ENCODE results near the gene COMMD4.

DNA sequence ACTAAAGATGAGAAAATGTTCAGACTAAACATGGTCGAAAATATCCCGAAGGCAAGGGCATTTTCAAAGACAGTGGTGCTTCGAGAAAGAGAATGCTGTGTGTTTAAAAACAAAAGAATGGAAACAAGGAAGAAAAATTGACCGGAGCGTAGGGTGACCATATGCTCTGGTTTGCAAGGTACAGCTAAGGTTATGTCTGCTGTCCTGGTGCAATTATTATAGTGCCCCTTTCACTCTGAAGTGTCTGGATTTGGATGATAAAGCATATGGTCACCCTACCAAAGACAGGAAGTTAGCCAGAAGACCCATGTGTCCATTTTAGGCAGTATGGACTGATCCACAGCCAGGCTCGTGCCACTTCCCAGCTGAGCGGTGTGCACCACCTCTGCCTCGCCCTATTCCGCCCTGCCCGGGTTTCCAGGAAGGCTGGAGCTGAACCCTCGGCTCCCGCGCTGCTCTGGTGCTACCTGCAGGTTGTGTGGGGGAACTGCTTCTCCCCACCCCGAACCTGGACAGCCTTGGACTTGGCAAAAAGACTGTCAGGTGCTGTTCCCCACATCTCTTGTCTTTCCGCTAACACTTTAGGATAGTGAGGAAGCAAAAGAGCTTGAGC, 28.0 kb upstream of the COMMD4 start:
- TF ChIP-seq POLR2A (IDR thresholded peaks at IDR 0.05), result no peak
- TF ChIP-seq, protein P1, sequence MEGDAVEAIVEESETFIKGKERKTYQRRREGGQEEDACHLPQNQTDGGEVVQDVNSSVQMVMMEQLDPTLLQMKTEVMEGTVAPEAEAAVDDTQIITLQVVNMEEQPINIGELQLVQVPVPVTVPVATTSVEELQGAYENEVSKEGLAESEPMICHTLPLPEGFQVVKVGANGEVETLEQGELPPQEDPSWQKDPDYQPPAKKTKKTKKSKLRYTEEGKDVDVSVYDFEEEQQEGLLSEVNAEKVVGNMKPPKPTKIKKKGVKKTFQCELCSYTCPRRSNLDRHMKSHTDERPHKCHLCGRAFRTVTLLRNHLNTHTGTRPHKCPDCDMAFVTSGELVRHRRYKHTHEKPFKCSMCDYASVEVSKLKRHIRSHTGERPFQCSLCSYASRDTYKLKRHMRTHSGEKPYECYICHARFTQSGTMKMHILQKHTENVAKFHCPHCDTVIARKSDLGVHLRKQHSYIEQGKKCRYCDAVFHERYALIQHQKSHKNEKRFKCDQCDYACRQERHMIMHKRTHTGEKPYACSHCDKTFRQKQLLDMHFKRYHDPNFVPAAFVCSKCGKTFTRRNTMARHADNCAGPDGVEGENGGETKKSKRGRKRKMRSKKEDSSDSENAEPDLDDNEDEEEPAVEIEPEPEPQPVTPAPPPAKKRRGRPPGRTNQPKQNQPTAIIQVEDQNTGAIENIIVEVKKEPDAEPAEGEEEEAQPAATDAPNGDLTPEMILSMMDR (IDR thresholded peaks at IDR 0.05), result peak in 1 of 3 donors; percentile 16
- TF ChIP-seq POLR2AphosphoS5 (IDR thresholded peaks at IDR 0.05), result no peak
